HEK293T (cell line): ENCODE data around the gene NCS1.

Experiments used
- CTCF ChIA-PET: fragments of 350-600 bp; formaldehyde crosslinking; extraction: SDS; loops from one replicate; lab custom pipeline; 2021; ENCODE audit warnings: antibody characterized with exemption, inconsistent platforms; lab: Yijun Ruan, JAX
- POLR2A ChIA-PET: fragments of 350-600 bp; formaldehyde crosslinking; extraction: SDS; loops from one replicate; lab custom pipeline; 2020; ENCODE audit warnings: antibody characterized with exemption, inconsistent platforms; lab: Yijun Ruan, JAX
- DNase-seq: peaks from one replicate; pipeline ENCODE4 v3.0.0; 2012; ENCODE audit warnings: mixed read lengths; ENCODE audit errors: extremely low spot score
- ARNT ChIP-seq: fragments of 450-650 bp; IDR thresholded peaks from 2 replicates; pipeline ENCODE4 v1.6.1; 2017; ENCODE audit warnings: mild to moderate bottlenecking
- BHLHE40 ChIP-seq: fragments of 450-650 bp; IDR thresholded peaks from 2 replicates; pipeline ENCODE4 v1.6.1; 2016; ENCODE audit warnings: mild to moderate bottlenecking, moderate library complexity, borderline replicate concordance
- CTBP1 ChIP-seq: fragments of 450-650 bp; IDR thresholded peaks from 2 replicates; pipeline ENCODE4 v1.6.1; 2016; ENCODE audit warnings: borderline replicate concordance
- ELF4 ChIP-seq: fragments of 450-650 bp; IDR thresholded peaks from 2 replicates; pipeline ENCODE4 v1.6.1; 2017; ENCODE audit warnings: antibody characterized with exemption
- FOXA1 ChIP-seq: fragments of 450-650 bp; IDR thresholded peaks from 2 replicates; pipeline ENCODE4 v1.6.1; 2016; ENCODE audit warnings: mild to moderate bottlenecking
- FOXK2 ChIP-seq: fragments of 450-650 bp; IDR thresholded peaks from 2 replicates; pipeline ENCODE4 v1.6.1; 2016; ENCODE audit warnings: mild to moderate bottlenecking
- FOXM1 ChIP-seq: fragments of 450-650 bp; IDR thresholded peaks from 2 replicates; pipeline ENCODE4 v1.6.1; 2017; ENCODE audit warnings: mild to moderate bottlenecking, borderline replicate concordance
- HDGF ChIP-seq: fragments of 450-650 bp; IDR thresholded peaks from 2 replicates; pipeline ENCODE4 v1.6.1; 2017; ENCODE audit warnings: antibody characterized with exemption, borderline replicate concordance
- L3MBTL2 ChIP-seq: fragments of 450-650 bp; conservative IDR thresholded peaks from 2 replicates; pipeline ENCODE4 v1.6.1; 2016; ENCODE audit warnings: mild to moderate bottlenecking
- LEF1 ChIP-seq: fragments of 450-650 bp; IDR thresholded peaks from 2 replicates; pipeline ENCODE4 v1.6.1; 2017; ENCODE audit warnings: mild to moderate bottlenecking, borderline replicate concordance
- NFRKB ChIP-seq: fragments of 450-650 bp; IDR thresholded peaks from 2 replicates; pipeline ENCODE4 v1.6.1; 2016; ENCODE audit warnings: mild to moderate bottlenecking, moderate library complexity
- SP1 ChIP-seq: fragments of 450-650 bp; IDR thresholded peaks from 2 replicates; pipeline ENCODE4 v1.6.1; 2017
- SUZ12 ChIP-seq: fragments of 450-650 bp; IDR thresholded peaks from 2 replicates; pipeline ENCODE4 v1.6.1; 2016; ENCODE audit warnings: mild to moderate bottlenecking
- TARDBP ChIP-seq: fragments of 450-650 bp; IDR thresholded peaks from 2 replicates; pipeline ENCODE4 v1.6.1; 2016
- ZNF384 ChIP-seq: fragments of 450-650 bp; IDR thresholded peaks from 2 replicates; pipeline ENCODE4 v1.6.1; 2016
- TF ChIP-seq, protein P1 (sequence below): fragments of 450-650 bp; IDR thresholded peaks from 2 replicates; pipeline ENCODE4 v1.6.1; 2016

Gene NCS1

DNA sequence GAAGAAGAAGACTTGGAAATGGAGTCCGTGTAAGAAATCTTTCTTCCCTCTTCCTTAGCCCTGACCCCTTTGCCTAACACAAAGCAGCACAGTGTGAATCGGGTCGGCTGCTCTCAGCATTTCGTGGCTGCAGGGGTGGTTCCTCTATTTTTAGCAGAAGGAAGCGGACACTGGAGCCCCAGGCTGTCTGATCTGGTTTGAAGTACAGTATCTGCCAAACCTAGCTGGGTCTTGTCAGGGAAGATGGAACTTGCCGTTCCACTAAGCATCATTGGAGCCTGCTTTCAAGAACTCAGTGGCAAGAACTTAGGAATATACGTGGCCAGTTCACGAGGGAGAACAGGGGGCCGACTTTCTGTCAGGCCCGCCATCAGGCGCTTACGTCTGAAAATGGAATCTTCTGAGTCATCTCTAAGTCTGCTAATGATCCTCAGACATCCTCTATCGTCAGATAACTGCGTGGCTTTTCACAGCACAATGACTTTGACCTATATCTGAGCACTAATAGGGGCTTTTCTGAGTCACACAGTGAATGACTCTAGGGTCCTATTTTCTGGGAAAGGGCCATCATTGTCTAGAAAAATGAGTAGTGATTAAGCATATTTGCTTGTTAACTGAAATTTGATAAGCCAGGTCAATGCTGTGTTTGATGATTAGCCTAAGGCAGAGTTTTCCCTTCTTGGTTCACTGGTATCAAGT, 43.3 kb upstream of the NCS1 start:
- TF ChIP-seq ELF4 (no peak), ARNT (no peak), L3MBTL2 (no peak), HDGF (no peak), SUZ12 (no peak), BHLHE40 (no peak), TARDBP (no peak), FOXK2 (no peak), SP1 (no peak), CTBP1 (no peak)
- TF ChIP-seq, protein P1, sequence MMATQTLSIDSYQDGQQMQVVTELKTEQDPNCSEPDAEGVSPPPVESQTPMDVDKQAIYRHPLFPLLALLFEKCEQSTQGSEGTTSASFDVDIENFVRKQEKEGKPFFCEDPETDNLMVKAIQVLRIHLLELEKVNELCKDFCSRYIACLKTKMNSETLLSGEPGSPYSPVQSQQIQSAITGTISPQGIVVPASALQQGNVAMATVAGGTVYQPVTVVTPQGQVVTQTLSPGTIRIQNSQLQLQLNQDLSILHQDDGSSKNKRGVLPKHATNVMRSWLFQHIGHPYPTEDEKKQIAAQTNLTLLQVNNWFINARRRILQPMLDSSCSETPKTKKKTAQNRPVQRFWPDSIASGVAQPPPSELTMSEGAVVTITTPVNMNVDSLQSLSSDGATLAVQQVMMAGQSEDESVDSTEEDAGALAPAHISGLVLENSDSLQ = no peak
- no peak for DNase-seq
- CTCF ChIA-PET = no interaction called here
- POLR2A ChIA-PET = no interaction called here

DNA sequence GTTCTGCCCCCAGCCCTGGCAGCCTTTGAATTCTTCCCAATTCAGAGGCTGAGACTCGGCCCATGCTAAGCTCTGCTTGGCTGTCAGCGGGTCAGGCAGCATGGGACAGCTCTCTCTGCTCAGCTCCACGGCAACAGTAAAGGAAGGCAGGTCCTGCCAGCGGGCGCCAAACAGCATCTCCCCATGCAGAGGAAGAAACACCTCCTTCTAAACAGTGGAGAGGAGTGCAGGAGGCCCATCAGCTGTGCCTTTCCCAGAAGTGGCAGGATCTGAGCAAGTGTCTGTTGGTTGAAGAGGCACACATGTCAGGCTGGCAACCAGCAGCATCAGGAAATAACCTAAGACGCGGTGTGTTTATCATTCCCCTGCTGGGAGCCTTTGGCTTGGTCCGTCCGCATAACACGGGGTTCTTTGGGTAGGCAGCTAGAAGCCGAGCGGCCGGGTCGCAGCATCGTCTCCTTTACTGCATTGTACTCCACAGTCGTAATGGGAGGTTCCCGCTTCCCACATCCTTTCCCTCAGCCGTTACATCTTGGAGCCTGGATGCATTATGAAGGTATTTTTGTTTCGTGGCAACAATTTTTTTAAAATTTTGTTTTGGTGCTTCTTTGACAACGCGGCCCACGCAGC, 42.7 kb upstream of the NCS1 start:
- TF ChIP-seq, protein P1 = no peak
- TF ChIP-seq CTBP1 = no peak
- no peak for TF ChIP-seq ARNT
- no peak for TF ChIP-seq SUZ12
- no peak for TF ChIP-seq BHLHE40
- no peak for TF ChIP-seq FOXM1
- TF ChIP-seq FOXA1 = no peak
- no peak for TF ChIP-seq ZNF384
- no peak for TF ChIP-seq ELF4
- TF ChIP-seq L3MBTL2 = no peak
- TF ChIP-seq LEF1 = no peak
- no peak for TF ChIP-seq FOXK2
- TF ChIP-seq HDGF = no peak
- TF ChIP-seq NFRKB = no peak
- no peak for TF ChIP-seq TARDBP
- no peak for TF ChIP-seq SP1
- CTCF ChIA-PET = no interaction called here
- no peak for DNase-seq
- POLR2A ChIA-PET = no interaction called here

DNA sequence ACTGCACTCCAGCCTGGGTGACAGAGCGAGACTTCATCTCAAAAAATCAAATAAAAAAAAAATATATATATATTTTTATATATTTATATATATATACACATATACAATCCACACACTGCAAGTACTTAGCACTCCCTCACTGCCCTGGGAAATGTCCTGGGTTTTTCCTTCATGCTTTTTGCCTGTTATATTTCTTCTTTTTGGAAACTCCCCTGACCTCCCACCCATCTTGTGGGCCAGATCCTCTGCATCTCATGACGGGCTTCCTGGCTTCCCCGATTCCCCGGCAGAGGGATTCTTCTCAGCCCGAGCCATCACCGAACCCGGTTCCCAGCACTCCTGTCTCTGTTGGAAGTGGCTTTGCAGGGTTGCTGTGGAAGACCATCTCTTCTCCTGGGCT, 39.5 kb upstream of the NCS1 start:
- DNase-seq = no peak
- ChIA-PET CTCF (no interaction called here), POLR2A (no interaction called here)
- TF ChIP-seq ELF4 (no peak), SUZ12 (no peak), LEF1 (no peak), HDGF (no peak), FOXM1 (no peak), ZNF384 (no peak), SP1 (no peak), NFRKB (no peak), ARNT (no peak), L3MBTL2 (no peak), TARDBP (no peak), BHLHE40 (no peak), CTBP1 (no peak)

DNA sequence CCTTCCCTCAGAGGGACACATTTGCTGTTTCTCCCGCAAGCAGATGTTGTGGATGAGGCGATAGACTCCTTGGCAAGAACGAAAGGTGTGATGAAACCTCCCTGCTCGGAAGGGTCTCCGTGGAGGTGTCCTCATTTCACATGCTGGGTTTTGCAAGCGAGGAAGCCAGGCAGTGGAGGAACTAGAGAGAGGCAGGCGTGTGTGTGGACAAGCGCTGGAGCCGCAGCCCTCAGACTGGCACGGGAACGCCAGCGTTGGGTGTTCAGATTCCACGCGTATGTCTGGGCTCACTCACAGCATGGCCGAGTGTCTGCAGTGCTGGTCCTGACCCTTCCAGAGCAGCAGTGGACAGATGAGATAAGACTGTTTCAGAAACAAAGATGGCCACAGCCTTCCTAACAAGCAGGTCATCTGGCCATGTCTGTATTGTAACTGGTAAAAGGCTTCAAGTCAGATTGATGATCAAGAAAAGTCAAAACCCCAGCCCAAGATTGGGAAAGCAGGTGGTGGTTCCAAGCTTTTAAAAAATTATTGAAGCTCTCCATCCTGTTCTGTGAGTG, 35.0 kb upstream of the NCS1 start:
- ChIA-PET POLR2A (no interaction called here), CTCF (interaction anchor here (0.6 kb wide), 1 partner anchor 233 kb away, joined by 3 read pairs; no protein-coding TSS in a partner anchor)
- no peak for DNase-seq
- TF ChIP-seq, protein P1 = no peak
- no peak for TF ChIP-seq ZNF384

DNA sequence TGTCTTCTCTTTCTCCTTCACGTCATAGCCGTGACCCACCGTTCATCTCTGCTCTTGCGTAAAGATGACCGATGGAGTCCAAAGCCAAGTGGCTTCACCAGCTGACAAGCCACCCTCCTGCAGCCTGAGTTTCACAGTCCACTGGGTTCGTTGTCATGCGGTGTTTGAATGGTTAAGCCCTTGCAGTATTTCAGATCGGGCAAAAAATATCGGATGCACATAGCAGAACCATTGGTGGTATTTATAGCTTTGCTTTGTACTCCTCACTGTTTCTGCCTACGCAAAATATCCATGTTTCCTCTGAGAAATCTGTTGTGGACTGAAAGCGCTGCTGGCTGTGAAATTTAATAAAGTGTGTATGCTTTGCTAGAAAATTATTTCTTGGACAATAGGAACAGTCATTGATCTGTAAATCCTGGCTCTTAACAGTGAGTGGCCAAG, 34.5 kb upstream of the NCS1 start:
- no peak for TF ChIP-seq BHLHE40
- TF ChIP-seq L3MBTL2 = no peak
- TF ChIP-seq, protein P1 = no peak
- no peak for TF ChIP-seq SUZ12
- no peak for TF ChIP-seq SP1
- no peak for TF ChIP-seq HDGF
- no peak for TF ChIP-seq CTBP1
- no peak for TF ChIP-seq TARDBP
- no peak for TF ChIP-seq FOXK2
- TF ChIP-seq FOXA1 = no peak
- no peak for TF ChIP-seq NFRKB
- TF ChIP-seq LEF1 = no peak
- TF ChIP-seq ZNF384 = no peak
- no peak for TF ChIP-seq FOXM1
- TF ChIP-seq ELF4 = no peak
- TF ChIP-seq ARNT = no peak
- CTCF ChIA-PET = interaction anchor here (0.6 kb wide), 1 partner anchor 233 kb away, joined by 3 read pairs; no protein-coding TSS in a partner anchor
- POLR2A ChIA-PET = no interaction called here
- DNase-seq = no peak
